Right lung (tissue), 10 donors: ENCODE results near the gene CIPC. TPM values are rescaled to one million over a fixed set of nuclear protein-coding genes. Genes with fewer than 3 reads are reported as not detected.

Source experiments
- DNase-seq, 2 donors: peaks; one replicate each; pipeline ENCODE4 v3.0.0-alpha.2; 2013
- long read RNA-seq, 8 donors: transcript quantifications; one replicate each; lab custom pipeline, GENCODE V29; 2026
- polyA plus RNA-seq, 5 donors: library from polyadenylated mRNA; unstranded; fragments of 120-200 nt; gene quantifications; one replicate each; pipeline versions ENCODE4 v1.2.1 to v1.2.3, GENCODE V29; 2013; ENCODE audit warnings: inconsistent platforms in 1 of 5, low replicate concordance in 1 of 5; ENCODE audit not compliant: insufficient read length in 5 of 5, insufficient read depth in 1 of 5

CIPC gene
- polyA plus RNA-seq, result 10 to 100 TPM; 19.0 to 26.0 (median 24.6) TPM
- long read RNA-seq, donor 1, full-length matches to known transcripts, result 13 of 13 reads
- long read RNA-seq, donor 1, partial matches to known transcripts, result 0 of 13 reads
- long read RNA-seq, donor 1, other reads (novel, unspliced or antisense), result 0 of 13 reads
- long read RNA-seq, donor 2, full-length matches to known transcripts, result 4 of 4 reads
- long read RNA-seq, donor 2, partial matches to known transcripts, result 0 of 4 reads
- long read RNA-seq, donor 2, other reads (novel, unspliced or antisense), result 0 of 4 reads
- long read RNA-seq, donor 3, full-length matches to known transcripts, result 6 of 6 reads
- long read RNA-seq, donor 3, partial matches to known transcripts, result 0 of 6 reads
- long read RNA-seq, donor 3, other reads (novel, unspliced or antisense), result 0 of 6 reads
- long read RNA-seq, donor 4, full-length matches to known transcripts, result 7 of 7 reads
- long read RNA-seq, donor 4, partial matches to known transcripts, result 0 of 7 reads
- long read RNA-seq, donor 4, other reads (novel, unspliced or antisense), result 0 of 7 reads
- long read RNA-seq, donor 5, full-length matches to known transcripts, result 15 of 15 reads
- long read RNA-seq, donor 5, partial matches to known transcripts, result 0 of 15 reads
- long read RNA-seq, donor 5, other reads (novel, unspliced or antisense), result 0 of 15 reads
- long read RNA-seq, donor 6, full-length matches to known transcripts, result 12 of 12 reads
- long read RNA-seq, donor 6, partial matches to known transcripts, result 0 of 12 reads
- long read RNA-seq, donor 6, other reads (novel, unspliced or antisense), result 0 of 12 reads
- long read RNA-seq, donor 7, full-length matches to known transcripts, result 4 of 4 reads
- long read RNA-seq, donor 7, partial matches to known transcripts, result 0 of 4 reads
- long read RNA-seq, donor 7, other reads (novel, unspliced or antisense), result 0 of 4 reads
- long read RNA-seq, donor 8, full-length matches to known transcripts, result 2 of 2 reads
- long read RNA-seq, donor 8, partial matches to known transcripts, result 0 of 2 reads
- long read RNA-seq, donor 8, other reads (novel, unspliced or antisense), result 0 of 2 reads

GRCh38 chr14:77097700-77098528 lies at the start of gene CIPC:
TSS of gene CIPC (plus strand) at chr14:77098258. CDS start at chr14:77105709, 7,451 bp downstream.
- peak; percentile 99 to 100 for DNase-seq

- peak in 1 of 2 donors; percentile 59 for DNase-seq
Measured at GRCh38 chr14:77051116-77051515, 46.9 kb upstream of the CIPC start.

- no peak for DNase-seq
Measured at GRCh38 chr14:77052281-77053044, 45.6 kb upstream of the CIPC start.

GRCh38 chr14:77053046-77053841 lies 44.8 kb upstream of the CIPC start:
- peak in 1 of 2 donors; percentile 57 for DNase-seq

GRCh38 chr14:77055306-77055705 lies 42.8 kb upstream of the CIPC start:
- DNase-seq, result no peak

- no peak for DNase-seq
Measured at GRCh38 chr14:77055981-77056380, 42.1 kb upstream of the CIPC start.

GRCh38 chr14:77058117-77058516 lies 39.9 kb upstream of the CIPC start:
- DNase-seq, result no peak

- DNase-seq, result no peak
Measured at GRCh38 chr14:77058785-77059184, 39.3 kb upstream of the CIPC start.

- DNase-seq, result no peak
Measured at GRCh38 chr14:77059276-77059915, 38.7 kb upstream of the CIPC start.

GRCh38 chr14:77061630-77062257 lies 36.3 kb upstream of the CIPC start:
- DNase-seq, result no peak

GRCh38 chr14:77062261-77062660 lies 35.8 kb upstream of the CIPC start:
- DNase-seq, result no peak

- DNase-seq, result no peak
Measured at GRCh38 chr14:77063571-77064171, 34.4 kb upstream of the CIPC start.

- no peak for DNase-seq
Measured at GRCh38 chr14:77064521-77065178, 33.4 kb upstream of the CIPC start.

GRCh38 chr14:77065851-77066577 lies 32.0 kb upstream of the CIPC start:
- no peak for DNase-seq

- no peak for DNase-seq
Measured at GRCh38 chr14:77066578-77067172, 31.4 kb upstream of the CIPC start.
